ENCODE results near the gene RTL10.

Gene RTL10

GRCh38 chr22:19868333-19868732, 13.7 kb upstream of the RTL10 start:
- no peak for TF ChIP-seq POLR2A (IDR thresholded peaks at IDR 0.05; ENCODE audit: extremely low read depth, insufficient read length)
- no peak for TF ChIP-seq CTCF (IDR thresholded peaks at IDR 0.05; ENCODE audit: low read depth, low read length)
- TF ChIP-seq, protein P1, sequence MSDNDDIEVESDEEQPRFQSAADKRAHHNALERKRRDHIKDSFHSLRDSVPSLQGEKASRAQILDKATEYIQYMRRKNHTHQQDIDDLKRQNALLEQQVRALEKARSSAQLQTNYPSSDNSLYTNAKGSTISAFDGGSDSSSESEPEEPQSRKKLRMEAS (IDR thresholded peaks at IDR 0.05; ENCODE audit: low read depth, low read length), result no peak
- no peak for TF ChIP-seq MYC (IDR thresholded peaks at IDR 0.05; ENCODE audit: low read depth, low read length)
- H3K4me3 ChIP-seq (ENCODE audit: low read depth, low read length), result no peak overlapping the region
- DNase-seq (ENCODE audit: low read depth), result no peak

DNA sequence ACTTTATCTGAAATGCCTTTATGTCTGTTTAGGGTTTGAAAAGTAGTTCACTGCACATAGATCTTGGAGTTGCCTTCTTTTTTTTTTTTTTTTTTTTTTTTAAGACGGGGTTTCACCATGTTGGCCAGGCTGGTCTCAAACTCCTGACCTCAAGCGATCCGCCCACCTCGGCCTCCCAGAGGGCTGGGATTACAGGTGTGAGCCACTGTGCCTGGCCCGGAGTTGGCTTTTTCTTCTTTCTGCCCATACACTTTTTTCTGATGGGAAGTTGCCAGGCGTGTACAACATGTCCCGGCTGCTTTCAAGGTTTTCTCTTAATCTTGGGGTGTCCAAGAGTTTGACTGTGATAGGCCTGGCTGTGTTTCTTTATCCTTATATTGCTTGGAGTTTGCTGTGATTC, 12.9 kb upstream of the RTL10 start:
- DNase-seq (ENCODE audit: low read depth), result no peak
- no peak overlapping the region for H3K4me3 ChIP-seq (ENCODE audit: low read depth, low read length)
- TF ChIP-seq, protein P1 (IDR thresholded peaks at IDR 0.05; ENCODE audit: low read depth, low read length), result no peak
- no peak for TF ChIP-seq CTCF (IDR thresholded peaks at IDR 0.05; ENCODE audit: low read depth, low read length)
- TF ChIP-seq POLR2A (IDR thresholded peaks at IDR 0.05; ENCODE audit: extremely low read depth, insufficient read length), result no peak
- TF ChIP-seq MYC (IDR thresholded peaks at IDR 0.05; ENCODE audit: low read depth, low read length), result no peak

GRCh38 chr22:19866665-19867009, 12.0 kb upstream of the RTL10 start:
- TF ChIP-seq MYC (IDR thresholded peaks at IDR 0.05; ENCODE audit: low read depth, low read length) (no peak), CTCF (IDR thresholded peaks at IDR 0.05; ENCODE audit: low read depth, low read length) (no peak), POLR2A (IDR thresholded peaks at IDR 0.05; ENCODE audit: extremely low read depth, insufficient read length) (no peak)
- TF ChIP-seq, protein P1 (IDR thresholded peaks at IDR 0.05; ENCODE audit: low read depth, low read length), result no peak
- DNase-seq (ENCODE audit: low read depth), result no peak
- H3K4me3 ChIP-seq (ENCODE audit: low read depth, low read length), result no peak overlapping the region

- DNase-seq (ENCODE audit: low read depth), result no peak
- TF ChIP-seq POLR2A (IDR thresholded peaks at IDR 0.05; ENCODE audit: extremely low read depth, insufficient read length), result no peak
- no peak overlapping the region for H3K4me3 ChIP-seq (ENCODE audit: low read depth, low read length)
Observed at GRCh38 chr22:19865141-19865829, 10.6 kb upstream of the RTL10 start.

- no peak for DNase-seq (ENCODE audit: low read depth)
- H3K4me3 ChIP-seq (ENCODE audit: low read depth, low read length), result no peak overlapping the region
- TF ChIP-seq POLR2A (IDR thresholded peaks at IDR 0.05; ENCODE audit: extremely low read depth, insufficient read length) (no peak), CTCF (IDR thresholded peaks at IDR 0.05; ENCODE audit: low read depth, low read length) (no peak), MYC (IDR thresholded peaks at IDR 0.05; ENCODE audit: low read depth, low read length) (no peak)
- TF ChIP-seq, protein P1 (IDR thresholded peaks at IDR 0.05; ENCODE audit: low read depth, low read length), result no peak
Observed at GRCh38 chr22:19864538-19865106, 9.9 kb upstream of the RTL10 start.

- H3K4me3 ChIP-seq (ENCODE audit: low read depth, low read length), result no peak overlapping the region
- no peak for DNase-seq (ENCODE audit: low read depth)
- TF ChIP-seq POLR2A (IDR thresholded peaks at IDR 0.05; ENCODE audit: extremely low read depth, insufficient read length) (no peak), CTCF (IDR thresholded peaks at IDR 0.05; ENCODE audit: low read depth, low read length) (no peak), MYC (IDR thresholded peaks at IDR 0.05; ENCODE audit: low read depth, low read length) (no peak)
- TF ChIP-seq, protein P1 (IDR thresholded peaks at IDR 0.05; ENCODE audit: low read depth, low read length), result no peak
Observed at GRCh38 chr22:19863571-19863970, 8.9 kb upstream of the RTL10 start.

Data from NB4 (cell line).